Measurements from ENCODE around the gene CHKB. TPM values are rescaled to one million over a fixed set of nuclear protein-coding genes. Genes with fewer than 3 reads are reported as not detected.

The CHKB gene
- total and polyA plus RNA-seq, 12 donors = 27.1 to 251 (median 39.9) TPM

GRCh38 chr22:50550395-50550794, 32.3 kb downstream of the CHKB start:
- TF ChIP-seq CTCF (IDR thresholded peaks at IDR 0.05) = no peak
- no peak for ATAC-seq
- H3K27me3 ChIP-seq = peaks cover 0 to 61% (median 50%) of the 10 kb centered on the region in 7 donors

GRCh38 chr22:50548921-50549790, 33.5 kb downstream of the CHKB start:
- no peak for DNase-seq
- intact Hi-C loops (cut with DNase I) = no loop called here
- peaks cover 0 to 43% (median 18%) of the 10 kb centered on the region in 9 donors for H3K4me1 ChIP-seq
- H3K27me3 ChIP-seq = peaks cover 0 to 71% (median 52%) of the 10 kb centered on the region in 7 donors
- H3K4me3 ChIP-seq = peak overlapping the region in 9 of 10 donors; percentile 9 to 53 (median 38)
- H3K9me3 ChIP-seq = no peaks in the 10 kb centered on the region
- H3K36me3 ChIP-seq = no peaks in the 10 kb centered on the region
- peak in 3 of 8 donors; percentile 3 to 14 (median 12) for ATAC-seq
- TF ChIP-seq CTCF (IDR thresholded peaks at IDR 0.05) = no peak
- WGBS, 2 donors = 63 to 67% methylated on average over 68 of the region's 68 CpGs
- peak overlapping the region in 1 of 10 donors; percentile 87 for H3K27ac ChIP-seq

More at GRCh38 chr22:50550395-50550794, 32.3 kb downstream of the CHKB start:
- no peaks in the 10 kb centered on the region for H3K9me3 ChIP-seq
- no peak overlapping the region for H3K27ac ChIP-seq
- no peak for DNase-seq
- intact Hi-C loops (cut with DNase I) = no loop called here
- peaks cover 0 to 30% (median 12%) of the 10 kb centered on the region in 9 donors for H3K4me1 ChIP-seq
- H3K4me3 ChIP-seq = no peak overlapping the region
- H3K36me3 ChIP-seq = no peaks in the 10 kb centered on the region
- WGBS, 2 donors = 86 to 93% methylated on average over 8 of the region's 8 CpGs

- peak overlapping the region in 1 of 10 donors; percentile 87 for H3K27ac ChIP-seq
- peaks cover 0 to 51% (median 25%) of the 10 kb centered on the region in 9 donors for H3K4me1 ChIP-seq
- intact Hi-C loops (cut with DNase I) = no loop called here
- no peaks in the 10 kb centered on the region for H3K9me3 ChIP-seq
- DNase-seq (peak in 1 of 2 donors; percentile 29), ATAC-seq (peak in 4 of 8 donors; percentile 6 to 21 (median 16))
- TF ChIP-seq CTCF (IDR thresholded peaks at IDR 0.05) = peak in 3 of 9 donors; percentile 7 to 15 (median 10)
- peaks cover 0 to 79% (median 52%) of the 10 kb centered on the region in 7 donors for H3K27me3 ChIP-seq
- no peaks in the 10 kb centered on the region for H3K36me3 ChIP-seq
- peak overlapping the region in 9 of 10 donors; percentile 9 to 53 (median 38) for H3K4me3 ChIP-seq
- 9 to 10% methylated on average over 49 to 53 of the region's 56 CpGs for WGBS, 2 donors
Measured at GRCh38 chr22:50548040-50548920, 34.4 kb downstream of the CHKB start.
